Measurements from ENCODE around the gene PCDH19. TPM values are rescaled to one million over a fixed set of nuclear protein-coding genes. Genes with fewer than 3 reads are reported as not detected.

PCDH19 gene
- total and polyA plus RNA-seq, 2 experiments from 2014 or later, result 0.16 to 0.54 TPM

DNA sequence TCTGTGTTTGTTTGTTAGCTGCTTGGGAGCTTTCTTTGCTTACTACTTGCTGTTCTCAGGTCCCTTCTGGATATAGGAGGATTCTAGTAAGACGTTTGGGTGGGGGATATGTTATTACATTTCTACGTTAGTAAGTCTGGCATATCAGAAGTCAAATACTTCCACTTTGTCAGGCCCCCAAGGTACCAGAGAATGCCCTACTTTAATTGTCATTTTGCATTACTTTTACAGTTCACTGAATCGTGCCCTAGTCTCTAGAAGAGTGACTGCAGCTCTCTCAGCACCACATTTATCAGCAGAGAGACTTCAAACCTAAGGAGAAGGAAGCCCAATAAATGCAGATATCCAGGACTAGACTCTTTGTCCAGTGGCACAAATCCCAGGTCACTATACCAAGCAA, 54.4 kb downstream of the PCDH19 start:
- Histone ChIP-seq H3K9ac (no peak overlapping the region), H3F3A (ENCODE audit: insufficient read depth) (no peaks in the 10 kb centered on the region), H2AFZ (no peak overlapping the region), H3K79me2 (ENCODE audit: insufficient read depth) (no peaks in the 10 kb centered on the region), H4K20me1 (ENCODE audit: insufficient read depth) (no peaks in the 10 kb centered on the region), H3K4me1 (ENCODE audit: insufficient read depth) (no peaks in the 10 kb centered on the region), H3K4me2 (ENCODE audit: unreplicated experiment) (no peak overlapping the region), H3K27me3 (replicated peaks; ENCODE audit: insufficient read depth) (no peaks in the 10 kb centered on the region), H3K9me3 (ENCODE audit: low read depth) (no peaks in the 10 kb centered on the region), H3K9me2 (ENCODE audit: insufficient read depth) (no peaks in the 10 kb centered on the region), H3K4me3 (no peak overlapping the region), H3K36me3 (ENCODE audit: low read depth) (no peaks in the 10 kb centered on the region), H3K27ac (no peak overlapping the region)
- WGBS, 2 experiments (ENCODE audit: low coverage in 1 of 2, low lambda C conversion rate in 2 of 2, missing lambda C conversion rate in 2 of 2), result 41 to 62% methylated on average over 3 of the region's 3 CpGs
- no peak for DNase-seq
- no peak for TF ChIP-seq EZH2phosphoT487 (IDR thresholded peaks at IDR 0.05; ENCODE audit: insufficient read depth, low read depth)
- TF ChIP-seq EZH2 (IDR thresholded peaks at IDR 0.05; ENCODE audit: insufficient read depth, poor library complexity, severe bottlenecking), result no peak
- in situ Hi-C loops (cut with MboI), result no loop called here

DNA sequence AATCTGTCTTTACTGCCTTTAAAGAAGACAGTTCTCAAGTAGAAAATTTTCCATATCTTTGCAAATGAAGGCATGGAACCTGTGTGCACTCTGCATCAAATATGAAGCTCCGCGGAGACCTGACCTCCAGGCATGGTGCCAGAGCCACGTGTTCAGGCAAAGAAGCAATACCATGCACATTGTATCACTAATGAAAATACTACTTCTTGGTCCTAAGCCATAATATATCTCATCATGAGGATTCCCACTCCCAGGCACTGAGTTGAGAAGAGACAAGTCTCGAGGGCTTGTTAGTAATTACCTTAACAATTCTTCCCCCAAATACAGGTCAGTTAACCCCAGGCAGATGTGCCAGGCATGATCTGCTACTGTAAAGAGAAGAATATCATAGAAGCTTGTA, 56.7 kb downstream of the PCDH19 start:
- Histone ChIP-seq H3K9me3 (ENCODE audit: low read depth) (no peaks in the 10 kb centered on the region), H3K4me2 (ENCODE audit: unreplicated experiment) (no peak overlapping the region), H3K4me1 (ENCODE audit: insufficient read depth) (no peaks in the 10 kb centered on the region), H3K36me3 (ENCODE audit: low read depth) (no peaks in the 10 kb centered on the region), H3K27me3 (replicated peaks; ENCODE audit: insufficient read depth) (no peaks in the 10 kb centered on the region), H4K20me1 (ENCODE audit: insufficient read depth) (no peaks in the 10 kb centered on the region), H3K9ac (no peak overlapping the region), H3K79me2 (ENCODE audit: insufficient read depth) (no peaks in the 10 kb centered on the region), H3K9me2 (ENCODE audit: insufficient read depth) (no peaks in the 10 kb centered on the region), H3K4me3 (no peak overlapping the region), H3K27ac (no peak overlapping the region), H2AFZ (no peak overlapping the region), H3F3A (ENCODE audit: insufficient read depth) (no peaks in the 10 kb centered on the region)
- WGBS, 2 experiments (ENCODE audit: low coverage in 1 of 2, low lambda C conversion rate in 2 of 2, missing lambda C conversion rate in 2 of 2), result 3 to 6% methylated on average over 4 of the region's 4 CpGs
- no peak for DNase-seq
- TF ChIP-seq EZH2phosphoT487 (IDR thresholded peaks at IDR 0.05; ENCODE audit: insufficient read depth, low read depth) (no peak), EZH2 (IDR thresholded peaks at IDR 0.05; ENCODE audit: insufficient read depth, poor library complexity, severe bottlenecking) (no peak)
- in situ Hi-C loops (cut with MboI), result no loop called here

GRCh38 chrX:100350704-100351489, 59.2 kb downstream of the PCDH19 start:
- Histone ChIP-seq H3K9me3 (ENCODE audit: low read depth) (no peaks in the 10 kb centered on the region), H4K20me1 (ENCODE audit: insufficient read depth) (no peaks in the 10 kb centered on the region), H3K4me2 (ENCODE audit: unreplicated experiment) (no peak overlapping the region), H3K4me3 (no peak overlapping the region), H3K36me3 (ENCODE audit: low read depth) (no peaks in the 10 kb centered on the region), H2AFZ (no peak overlapping the region), H3K27ac (no peak overlapping the region), H3K79me2 (ENCODE audit: insufficient read depth) (no peaks in the 10 kb centered on the region), H3K9ac (no peak overlapping the region), H3K4me1 (ENCODE audit: insufficient read depth) (no peaks in the 10 kb centered on the region), H3F3A (ENCODE audit: insufficient read depth) (no peaks in the 10 kb centered on the region), H3K9me2 (ENCODE audit: insufficient read depth) (no peaks in the 10 kb centered on the region), H3K27me3 (replicated peaks; ENCODE audit: insufficient read depth) (no peaks in the 10 kb centered on the region)
- DNase-seq, result no peak
- no peak for TF ChIP-seq EZH2phosphoT487 (IDR thresholded peaks at IDR 0.05; ENCODE audit: insufficient read depth, low read depth)
- WGBS, 2 experiments (ENCODE audit: low coverage in 1 of 2, low lambda C conversion rate in 2 of 2, missing lambda C conversion rate in 2 of 2), result 38 to 51% methylated on average over 4 to 5 of the region's 5 CpGs
- in situ Hi-C loops (cut with MboI), result no loop called here

DNA sequence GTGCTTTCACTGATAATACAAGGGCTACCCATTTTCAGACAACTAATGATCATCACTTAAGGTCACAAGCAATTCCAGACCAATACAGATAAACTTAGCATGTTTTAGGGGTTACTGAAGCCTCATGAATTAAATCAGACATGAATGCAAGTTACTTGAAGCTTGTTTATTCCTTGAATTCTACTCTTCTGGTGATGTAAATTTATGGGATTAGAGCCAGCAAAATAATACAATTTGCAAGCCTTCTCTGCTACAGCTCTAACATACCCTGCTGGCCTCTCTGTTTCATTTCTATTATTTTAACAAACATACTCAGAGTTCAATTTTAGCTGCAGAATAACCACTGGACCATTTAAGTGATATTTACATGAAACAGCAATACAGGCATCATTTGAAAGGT, 60.7 kb downstream of the PCDH19 start:
- no peaks in the 10 kb centered on the region for H3F3A ChIP-seq (ENCODE audit: insufficient read depth)
- H3K9me2 ChIP-seq (ENCODE audit: insufficient read depth), result no peaks in the 10 kb centered on the region
- no peak for DNase-seq
- H3K27ac ChIP-seq, result no peak overlapping the region
- no peak overlapping the region for H3K4me2 ChIP-seq (ENCODE audit: unreplicated experiment)
- H3K9me3 ChIP-seq (ENCODE audit: low read depth), result no peaks in the 10 kb centered on the region
- no peak overlapping the region for H2AFZ ChIP-seq
- H3K4me3 ChIP-seq, result no peak overlapping the region
- no peaks in the 10 kb centered on the region for H3K27me3 ChIP-seq (replicated peaks; ENCODE audit: insufficient read depth)
- H3K9ac ChIP-seq, result no peak overlapping the region
- in situ Hi-C loops (cut with MboI), result no loop called here
- no peaks in the 10 kb centered on the region for H3K36me3 ChIP-seq (ENCODE audit: low read depth)
- no peaks in the 10 kb centered on the region for H4K20me1 ChIP-seq (ENCODE audit: insufficient read depth)
- TF ChIP-seq EZH2 (IDR thresholded peaks at IDR 0.05; ENCODE audit: insufficient read depth, poor library complexity, severe bottlenecking), result no peak
- no peak for TF ChIP-seq EZH2phosphoT487 (IDR thresholded peaks at IDR 0.05; ENCODE audit: insufficient read depth, low read depth)
- no peaks in the 10 kb centered on the region for H3K79me2 ChIP-seq (ENCODE audit: insufficient read depth)
- no peaks in the 10 kb centered on the region for H3K4me1 ChIP-seq (ENCODE audit: insufficient read depth)

DNA sequence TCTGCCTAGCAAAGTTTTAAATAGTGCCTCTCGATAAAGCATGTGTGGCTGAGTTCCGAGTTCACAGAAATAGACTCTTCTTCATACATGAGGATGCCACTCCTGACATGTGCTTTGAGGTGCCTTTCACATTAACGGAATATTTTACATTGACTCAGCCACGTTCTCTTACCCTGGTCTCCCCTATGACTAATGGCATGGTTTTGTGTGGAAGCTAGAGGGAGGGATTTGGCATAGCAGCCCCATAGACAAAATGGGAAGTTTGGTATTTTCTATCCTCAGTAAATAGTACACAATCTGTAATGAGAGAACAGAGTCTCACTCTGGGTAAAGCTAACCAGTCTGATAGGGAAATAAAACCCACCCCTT, 68.9 kb downstream of the PCDH19 start:
- no peaks in the 10 kb centered on the region for H3K27me3 ChIP-seq (replicated peaks; ENCODE audit: insufficient read depth)
- WGBS, 2 experiments (ENCODE audit: low coverage in 1 of 2, low lambda C conversion rate in 2 of 2, missing lambda C conversion rate in 2 of 2), result 5 to 6% methylated on average over 4 of the region's 4 CpGs
- in situ Hi-C loops (cut with MboI), result no loop called here
- TF ChIP-seq EZH2phosphoT487 (IDR thresholded peaks at IDR 0.05; ENCODE audit: insufficient read depth, low read depth), result no peak
- no peaks in the 10 kb centered on the region for H3K9me3 ChIP-seq (ENCODE audit: low read depth)
- peak; percentile 51 for DNase-seq
- H3K79me2 ChIP-seq (ENCODE audit: insufficient read depth), result no peaks in the 10 kb centered on the region
- H3K9ac ChIP-seq, result no peak overlapping the region
- no peak overlapping the region for H2AFZ ChIP-seq
- no peak overlapping the region for H3K4me3 ChIP-seq
- H3K36me3 ChIP-seq (ENCODE audit: low read depth), result no peaks in the 10 kb centered on the region
- H3K9me2 ChIP-seq (ENCODE audit: insufficient read depth), result no peaks in the 10 kb centered on the region
- H3K27ac ChIP-seq, result no peak overlapping the region
- H3K4me2 ChIP-seq (ENCODE audit: unreplicated experiment), result no peak overlapping the region
- no peaks in the 10 kb centered on the region for H4K20me1 ChIP-seq (ENCODE audit: insufficient read depth)
- no peaks in the 10 kb centered on the region for H3K4me1 ChIP-seq (ENCODE audit: insufficient read depth)
- H3F3A ChIP-seq (ENCODE audit: insufficient read depth), result no peaks in the 10 kb centered on the region
